Measurements from ENCODE around the gene CAV1. TPM values are rescaled to one million over a fixed set of nuclear protein-coding genes. Genes with fewer than 3 reads are reported as not detected.

The CAV1 gene
- total RNA-seq, 1 donor from 2014 or later, result 695 TPM

DNA sequence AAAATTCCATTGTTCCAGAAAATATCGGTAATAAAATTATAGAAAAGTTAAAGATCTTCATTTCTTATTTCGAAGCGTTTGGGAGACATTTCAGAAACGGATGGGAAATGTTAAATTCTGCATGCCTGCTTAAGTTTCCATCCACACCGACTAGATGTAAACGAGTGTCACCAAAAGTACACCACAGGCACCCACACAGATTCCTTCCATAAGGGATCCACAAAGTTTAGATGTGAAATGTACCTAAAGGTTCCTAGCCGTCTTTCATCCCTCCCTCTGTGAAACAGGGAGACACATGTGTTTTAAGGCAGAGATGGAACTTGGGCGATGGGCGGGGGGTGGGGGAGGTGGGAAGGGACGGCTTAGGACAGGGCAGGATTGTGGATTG, 621 bp upstream of the CAV1 start:
- Histone ChIP-seq H3K27ac (peak overlapping the region; percentile 90), H3K4me3 (peak overlapping the region; percentile 68), H3K36me3 (no peaks in the 10 kb centered on the region), H3K9me3 (no peaks in the 10 kb centered on the region), H3K27me3 (no peaks in the 10 kb centered on the region), H3K4me1 (peaks cover 11% of the 10 kb centered on the region)
- intact Hi-C loops (cut with DNase I), result loop anchor here (10.0 kb wide), 2 partner anchors 51 to 259 kb away; no protein-coding TSS in a partner anchor
- TF ChIP-seq, protein P1, sequence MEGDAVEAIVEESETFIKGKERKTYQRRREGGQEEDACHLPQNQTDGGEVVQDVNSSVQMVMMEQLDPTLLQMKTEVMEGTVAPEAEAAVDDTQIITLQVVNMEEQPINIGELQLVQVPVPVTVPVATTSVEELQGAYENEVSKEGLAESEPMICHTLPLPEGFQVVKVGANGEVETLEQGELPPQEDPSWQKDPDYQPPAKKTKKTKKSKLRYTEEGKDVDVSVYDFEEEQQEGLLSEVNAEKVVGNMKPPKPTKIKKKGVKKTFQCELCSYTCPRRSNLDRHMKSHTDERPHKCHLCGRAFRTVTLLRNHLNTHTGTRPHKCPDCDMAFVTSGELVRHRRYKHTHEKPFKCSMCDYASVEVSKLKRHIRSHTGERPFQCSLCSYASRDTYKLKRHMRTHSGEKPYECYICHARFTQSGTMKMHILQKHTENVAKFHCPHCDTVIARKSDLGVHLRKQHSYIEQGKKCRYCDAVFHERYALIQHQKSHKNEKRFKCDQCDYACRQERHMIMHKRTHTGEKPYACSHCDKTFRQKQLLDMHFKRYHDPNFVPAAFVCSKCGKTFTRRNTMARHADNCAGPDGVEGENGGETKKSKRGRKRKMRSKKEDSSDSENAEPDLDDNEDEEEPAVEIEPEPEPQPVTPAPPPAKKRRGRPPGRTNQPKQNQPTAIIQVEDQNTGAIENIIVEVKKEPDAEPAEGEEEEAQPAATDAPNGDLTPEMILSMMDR (IDR thresholded peaks at IDR 0.05), result no peak
- no peak for ATAC-seq
- no peak for DNase-seq

DNA sequence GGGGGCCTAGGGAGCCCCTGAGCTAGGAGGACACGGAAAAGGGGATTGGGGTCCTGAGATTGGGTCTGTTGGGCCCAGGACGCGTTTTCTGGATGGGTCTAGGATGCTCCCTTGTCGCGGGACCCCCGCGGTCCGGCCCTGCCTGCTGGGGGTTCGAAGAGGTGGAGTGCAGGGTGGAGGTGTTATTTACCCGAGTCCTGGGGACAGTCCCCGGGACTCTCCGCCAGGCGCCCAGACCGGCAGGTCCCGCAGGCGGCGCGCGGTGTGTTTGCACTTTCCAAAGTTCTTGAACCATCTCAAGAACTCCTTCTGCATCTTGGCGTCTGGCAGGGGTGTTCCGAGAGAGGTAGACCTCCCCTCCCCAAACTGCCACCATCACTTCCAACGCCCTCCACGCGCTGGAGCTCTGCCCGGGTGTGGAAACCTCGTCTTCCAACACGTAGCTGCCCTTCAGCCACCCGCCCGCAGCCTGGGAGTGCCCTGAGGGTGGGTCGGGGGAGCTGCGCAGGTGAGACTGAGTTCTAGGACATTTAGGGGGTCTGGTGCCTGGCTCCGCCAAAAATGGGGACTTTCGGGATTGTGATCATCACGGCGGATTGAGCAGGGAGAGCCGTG, 569 bp downstream of the CAV1 start:
- ATAC-seq (peak; percentile 73), DNase-seq (peak; percentile 88)
- Histone ChIP-seq H3K27ac (peak overlapping the region; percentile 90), H3K36me3 (no peaks in the 10 kb centered on the region), H3K4me1 (peaks cover 11% of the 10 kb centered on the region), H3K4me3 (peak overlapping the region; percentile 68), H3K9me3 (no peaks in the 10 kb centered on the region), H3K27me3 (no peaks in the 10 kb centered on the region)
- intact Hi-C loops (cut with DNase I), result loop anchor here (10.0 kb wide), 2 partner anchors 49 to 261 kb away; no protein-coding TSS in a partner anchor
- TF ChIP-seq, protein P1 (IDR thresholded peaks at IDR 0.05), result no peak

DNA sequence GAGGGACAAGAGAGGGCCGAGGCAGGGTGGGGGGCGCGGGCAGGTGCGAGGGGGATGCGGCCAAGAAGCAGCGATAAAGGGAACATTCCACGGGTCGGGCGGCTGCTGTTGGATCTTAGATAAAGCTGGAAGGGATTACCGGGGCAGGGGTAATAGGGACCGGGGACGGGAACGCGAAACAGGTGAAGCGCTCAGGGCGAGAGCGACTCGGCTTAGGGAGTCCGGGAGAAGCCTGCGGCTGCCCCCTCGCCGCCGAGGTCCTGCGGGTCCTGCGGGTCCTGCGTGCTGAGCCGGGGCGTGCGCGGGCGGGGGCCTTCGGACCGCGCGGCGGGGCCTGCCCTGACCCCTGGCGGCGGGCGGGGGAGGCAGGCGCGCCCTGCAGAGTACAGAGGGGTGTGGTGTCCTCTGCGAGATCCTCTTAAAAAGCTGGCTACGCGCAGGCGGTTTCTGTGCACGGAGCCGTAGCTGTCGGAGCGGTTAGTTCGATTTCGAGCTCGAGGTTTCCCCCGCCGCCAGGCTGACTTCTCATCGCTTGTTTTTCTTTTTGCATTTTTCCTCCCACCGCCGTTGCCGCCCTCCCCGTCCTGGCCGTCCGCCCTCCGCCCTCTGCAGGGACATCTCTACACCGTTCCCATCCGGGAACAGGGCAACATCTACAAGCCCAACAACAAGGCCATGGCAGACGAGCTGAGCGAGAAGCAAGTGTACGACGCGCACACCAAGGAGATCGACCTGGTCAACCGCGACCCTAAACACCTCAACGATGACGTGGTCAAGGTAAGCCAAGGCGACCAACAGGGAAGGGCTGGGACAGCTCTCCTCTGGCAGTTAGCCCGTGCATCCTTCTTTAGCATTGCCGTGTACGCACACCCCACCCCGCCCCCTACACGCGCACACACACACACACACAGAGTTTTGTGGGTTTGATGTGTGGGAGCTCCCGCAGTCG, 1.4 kb downstream of the CAV1 start:
- DNase-seq (peak; percentile 90), ATAC-seq (peak; percentile 88)
- Histone ChIP-seq H3K4me3 (peak overlapping the region; percentile 68), H3K4me1 (peaks cover 11% of the 10 kb centered on the region), H3K27ac (peak overlapping the region; percentile 90), H3K36me3 (no peaks in the 10 kb centered on the region), H3K9me3 (no peaks in the 10 kb centered on the region), H3K27me3 (no peaks in the 10 kb centered on the region)
- TF ChIP-seq, protein P1 (IDR thresholded peaks at IDR 0.05), result peak; percentile 86
- intact Hi-C loops (cut with DNase I), result loop anchor here (10.0 kb wide), 2 partner anchors 49 to 261 kb away; no protein-coding TSS in a partner anchor

DNA sequence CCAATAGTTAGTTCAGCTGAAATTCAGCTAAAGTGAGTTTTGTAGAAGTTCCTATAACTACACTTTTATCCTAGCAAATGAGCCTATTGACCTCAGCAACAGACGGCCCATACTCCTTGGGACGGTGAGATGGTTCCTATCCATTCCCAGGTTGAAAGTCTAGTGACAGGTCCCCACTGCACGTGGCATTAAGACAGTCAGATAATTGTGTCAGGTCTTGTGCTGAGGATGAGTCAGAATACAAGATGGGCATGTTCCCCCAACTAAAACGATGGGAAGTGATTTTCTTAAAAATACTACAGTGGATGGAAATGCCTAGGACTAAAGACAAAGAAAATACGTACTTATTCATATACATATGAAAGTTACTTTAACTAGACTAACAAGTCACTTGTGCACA, 2.1 kb downstream of the CAV1 start:
- Histone ChIP-seq H3K4me3 (peak overlapping the region; percentile 68), H3K27me3 (no peaks in the 10 kb centered on the region), H3K27ac (peak overlapping the region; percentile 90), H3K9me3 (no peaks in the 10 kb centered on the region), H3K36me3 (no peaks in the 10 kb centered on the region), H3K4me1 (peaks cover 11% of the 10 kb centered on the region)
- no peak for ATAC-seq
- DNase-seq, result no peak
- TF ChIP-seq, protein P1 (IDR thresholded peaks at IDR 0.05), result no peak
- intact Hi-C loops (cut with DNase I), result loop anchor here (10.0 kb wide), 2 partner anchors 48 to 262 kb away; no protein-coding TSS in a partner anchor

DNA sequence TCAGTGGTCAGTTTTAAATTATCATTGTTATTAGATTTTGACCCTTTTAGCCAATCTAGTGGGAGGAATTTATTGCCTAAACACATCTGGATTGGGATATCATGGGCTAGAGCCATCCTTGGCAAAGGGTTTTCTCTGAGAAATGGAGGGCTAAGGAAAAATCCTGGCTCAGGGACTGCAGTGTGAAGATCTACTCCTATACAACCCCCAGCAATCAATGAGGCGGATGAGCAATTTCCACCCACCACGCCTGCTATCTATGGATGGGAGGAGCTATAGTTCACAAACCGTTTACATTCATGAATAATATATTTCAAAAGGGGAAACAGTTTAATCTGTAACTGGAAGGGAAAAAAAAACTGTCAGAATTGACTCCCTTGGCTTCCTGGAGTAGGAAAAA, 2.7 kb downstream of the CAV1 start:
- TF ChIP-seq, protein P1 (IDR thresholded peaks at IDR 0.05), result no peak
- ATAC-seq, result no peak
- Histone ChIP-seq H3K36me3 (no peaks in the 10 kb centered on the region), H3K27me3 (no peaks in the 10 kb centered on the region), H3K4me3 (peak overlapping the region; percentile 68), H3K27ac (peak overlapping the region; percentile 90), H3K9me3 (no peaks in the 10 kb centered on the region), H3K4me1 (peaks cover 11% of the 10 kb centered on the region)
- DNase-seq, result no peak
- intact Hi-C loops (cut with DNase I), result loop anchor here (10.0 kb wide), 2 partner anchors 47 to 263 kb away; no protein-coding TSS in a partner anchor

Data from upper lobe of right lung (tissue), 1 donor.